HEK293T (cell line): ENCODE data around the gene DHRS7C.

ENCODE experiments used
- ARNT ChIP-seq: fragments of 450-650 bp; IDR thresholded peaks from 2 replicates; pipeline ENCODE4 v1.6.1; 2017; ENCODE audit warnings: mild to moderate bottlenecking
- FOXM1 ChIP-seq: fragments of 450-650 bp; IDR thresholded peaks from 2 replicates; pipeline ENCODE4 v1.6.1; 2017; ENCODE audit warnings: mild to moderate bottlenecking, borderline replicate concordance
- HDGF ChIP-seq: fragments of 450-650 bp; IDR thresholded peaks from 2 replicates; pipeline ENCODE4 v1.6.1; 2017; ENCODE audit warnings: antibody characterized with exemption, borderline replicate concordance
- SP1 ChIP-seq: fragments of 450-650 bp; IDR thresholded peaks from 2 replicates; pipeline ENCODE4 v1.6.1; 2017
- TARDBP ChIP-seq: fragments of 450-650 bp; IDR thresholded peaks from 2 replicates; pipeline ENCODE4 v1.6.1; 2016

- TF ChIP-seq TARDBP (no peak), HDGF (no peak), ARNT (no peak), FOXM1 (no peak), SP1 (no peak)
Observed at GRCh38 chr17:9818760-9819159, 27.4 kb upstream of the DHRS7C start.
